ENCODE measurements around the gene RXRA.

DNA sequence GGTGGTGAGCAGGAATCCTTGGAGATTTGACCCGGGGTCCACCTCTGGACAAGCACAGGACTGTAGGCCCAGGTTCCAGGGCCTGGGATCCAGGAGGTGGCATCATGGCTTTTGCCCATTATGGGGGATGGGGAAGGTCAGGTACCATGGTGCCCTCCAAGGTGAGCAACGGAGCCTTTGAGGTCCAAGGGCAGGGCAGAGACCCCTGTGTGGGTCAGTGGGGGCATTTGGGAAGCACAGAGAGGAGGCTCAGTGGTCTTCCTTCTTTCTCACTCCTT lies 117.7 kb downstream of the RXRA start:
- TF ChIP-seq, protein P1, sequence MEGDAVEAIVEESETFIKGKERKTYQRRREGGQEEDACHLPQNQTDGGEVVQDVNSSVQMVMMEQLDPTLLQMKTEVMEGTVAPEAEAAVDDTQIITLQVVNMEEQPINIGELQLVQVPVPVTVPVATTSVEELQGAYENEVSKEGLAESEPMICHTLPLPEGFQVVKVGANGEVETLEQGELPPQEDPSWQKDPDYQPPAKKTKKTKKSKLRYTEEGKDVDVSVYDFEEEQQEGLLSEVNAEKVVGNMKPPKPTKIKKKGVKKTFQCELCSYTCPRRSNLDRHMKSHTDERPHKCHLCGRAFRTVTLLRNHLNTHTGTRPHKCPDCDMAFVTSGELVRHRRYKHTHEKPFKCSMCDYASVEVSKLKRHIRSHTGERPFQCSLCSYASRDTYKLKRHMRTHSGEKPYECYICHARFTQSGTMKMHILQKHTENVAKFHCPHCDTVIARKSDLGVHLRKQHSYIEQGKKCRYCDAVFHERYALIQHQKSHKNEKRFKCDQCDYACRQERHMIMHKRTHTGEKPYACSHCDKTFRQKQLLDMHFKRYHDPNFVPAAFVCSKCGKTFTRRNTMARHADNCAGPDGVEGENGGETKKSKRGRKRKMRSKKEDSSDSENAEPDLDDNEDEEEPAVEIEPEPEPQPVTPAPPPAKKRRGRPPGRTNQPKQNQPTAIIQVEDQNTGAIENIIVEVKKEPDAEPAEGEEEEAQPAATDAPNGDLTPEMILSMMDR (IDR thresholded peaks at IDR 0.05; ENCODE audit: insufficient read depth, low read depth, low read length) = no peak
- TF ChIP-seq EZH2 (IDR thresholded peaks at IDR 0.05; ENCODE audit: insufficient read depth, low read length) = no peak

Measured in astrocyte (in vitro differentiated cells and primary cell).